Epithelial cell of umbilical artery (primary cell): ENCODE results near the gene CLDN22. TPM values are rescaled to one million over a fixed set of nuclear protein-coding genes. Genes with fewer than 3 reads are reported as not detected.

Experiments used
- total RNA-seq: library from RNA; depleted of rRNA; stranded (reverse); fragments of >200 nt; gene quantifications from 2 replicates; pipeline ENCODE4 v1.2.3, GENCODE V29; 2014

Gene CLDN22
- total RNA-seq = not detected in 2 replicates

DNA sequence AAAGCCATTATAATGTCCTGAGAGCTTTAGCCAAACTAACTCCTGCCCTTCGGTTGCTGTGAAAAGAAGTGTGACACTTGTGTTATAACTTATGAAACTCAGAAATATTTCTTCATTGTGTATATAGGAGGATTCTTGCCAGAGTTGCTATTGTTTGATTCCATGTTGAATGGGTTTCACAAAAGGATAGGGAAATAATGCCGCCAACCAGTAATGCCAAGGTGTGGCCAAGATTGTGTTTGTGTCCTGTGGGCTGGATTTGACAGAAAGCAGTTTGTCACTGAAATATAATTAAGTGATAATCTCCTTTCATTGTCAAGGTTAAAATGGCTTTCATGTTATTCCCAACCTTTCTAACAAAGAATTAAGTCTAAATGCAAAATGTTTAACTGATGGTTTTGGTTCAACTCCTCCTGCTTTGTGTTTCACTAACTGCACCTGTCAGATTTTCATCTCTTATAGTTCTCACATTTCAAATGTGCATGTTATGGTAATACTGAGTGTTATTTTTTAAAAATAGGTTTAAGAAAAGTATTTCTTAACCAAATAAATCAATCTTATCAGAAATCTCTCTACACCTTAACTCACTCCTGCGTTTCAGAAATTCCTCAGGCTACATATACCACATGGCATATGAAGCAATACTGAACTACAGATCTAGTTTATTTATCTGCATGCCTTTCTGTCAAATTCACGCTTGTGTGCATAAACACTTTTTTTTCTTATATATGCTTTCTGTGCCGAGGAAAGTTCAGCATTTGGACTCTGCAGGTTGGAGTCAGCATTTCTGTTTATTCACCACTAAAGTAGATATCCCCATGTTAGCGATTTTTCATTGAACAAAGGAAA lies at the start of gene CLDN22:
Gene CLDN22 (minus strand): TSS at position 66 of the 849 bp plus-strand sequence. CDS start 58 bp downstream, at position 8.

DNA sequence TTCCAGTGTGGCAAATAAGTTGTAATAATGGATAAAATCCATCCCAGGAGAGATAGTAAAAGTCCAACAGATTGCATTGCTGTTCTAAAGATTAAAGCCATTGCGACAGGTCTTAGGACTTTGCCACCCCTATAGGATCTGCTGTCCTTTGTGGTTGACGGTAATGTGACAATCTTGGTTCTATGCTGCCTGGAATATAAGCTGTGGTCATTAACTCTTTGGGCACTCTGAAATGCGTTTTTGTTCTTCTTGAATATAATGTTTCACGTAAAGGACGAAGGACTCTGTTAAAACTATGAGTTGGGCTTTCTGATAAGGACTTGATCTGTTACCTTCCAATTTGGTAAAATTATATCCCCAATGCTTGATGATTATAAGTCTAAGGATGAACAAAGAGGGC lies 2.2 kb upstream of the CLDN22 start, which contains the start of gene CLDN24:
Gene CLDN24 (minus strand): TSS at position 101 of the 400 bp plus-strand sequence. CDS start 0 bp downstream, at position 101.

Other genes starting within 250 kb of the CLDN22 start
- gene WWC2, start 221.0 kb downstream of the CLDN22 start, total RNA-seq = 19.5 and 26.1 TPM in 2 replicates
- gene CLDN24, start 2.1 kb upstream of the CLDN22 start, total RNA-seq = not detected in 2 replicates
- gene CDKN2AIP, start 124.4 kb upstream of the CLDN22 start, total RNA-seq = 15.9 and 23.7 TPM in 2 replicates
- 7.9 and 8.4 TPM in 2 replicates for gene ING2, start 184.8 kb upstream of the CLDN22 start, total RNA-seq